RWPE1 (cell line): Measurements from ENCODE around the gene CCDC81.
A peak's percentile ranks its signal among the peaks of the same experiment; 100 is the strongest.

Experiments
- CTCF ChIA-PET: fragments of 350-600 bp; sonication (Branson Sonifier 250); formaldehyde crosslinking; extraction: SDS; loops from one replicate; lab custom pipeline; 2021; lab: Yijun Ruan, JAX
- POLR2A ChIA-PET: fragments of 400-600 bp; formaldehyde crosslinking; extraction: SDS; loops from one replicate; lab custom pipeline; 2020; ENCODE audit warnings: antibody characterized with exemption; ENCODE audit not compliant: low non-redundant PET; lab: Yijun Ruan, JAX
- DNase-seq: peaks from one replicate; pipeline ENCODE4 v3.0.0; 2012; ENCODE audit warnings: low spot score
- H3K27ac ChIP-seq: fragments of 450-650 bp; 2 replicates; pipeline ENCODE4 v1.5.1; 2017
- CTCF ChIP-seq: fragments of 450-650 bp; conservative IDR thresholded peaks from 2 replicates; pipeline ENCODE4 v1.5.1; 2017; ENCODE audit warnings: low read depth, mild to moderate bottlenecking

The CCDC81 gene

GRCh38 chr11:86446924-86447285, 72.2 kb downstream of the CCDC81 start:
- H3K27ac ChIP-seq = no peak overlapping the region
- POLR2A ChIA-PET = no interaction called here
- no peak for DNase-seq
- CTCF ChIA-PET = no interaction called here
- no peak for TF ChIP-seq CTCF

GRCh38 chr11:86447763-86448480, 73.2 kb downstream of the CCDC81 start:
- ChIA-PET CTCF (interaction anchor here (0.6 to 1.1 kb wide), 3 partner anchors 87 to 420 kb away, joined by 3 to 5 read pairs (median 3); no protein-coding TSS in a partner anchor), POLR2A (no interaction called here)
- DNase-seq = no peak
- no peak for TF ChIP-seq CTCF
- H3K27ac ChIP-seq = no peak overlapping the region

GRCh38 chr11:86449993-86450629, 75.4 kb downstream of the CCDC81 start:
- TF ChIP-seq CTCF = no peak
- no peak overlapping the region for H3K27ac ChIP-seq
- DNase-seq = no peak
- POLR2A ChIA-PET = no interaction called here
- CTCF ChIA-PET = interaction anchor here (0.6 kb wide), 1 partner anchor 18 kb away, joined by 3 read pairs; no protein-coding TSS in a partner anchor

- ChIA-PET POLR2A (no interaction called here), CTCF (interaction anchor here (0.6 kb wide), 1 partner anchor 14 kb away, joined by 3 read pairs; no protein-coding TSS in a partner anchor)
- no peak for DNase-seq
- H3K27ac ChIP-seq = no peak overlapping the region
- TF ChIP-seq CTCF = no peak
Measured at GRCh38 chr11:86453290-86454030, 78.8 kb downstream of the CCDC81 start.

GRCh38 chr11:86456075-86456939, 81.6 kb downstream of the CCDC81 start:
- POLR2A ChIA-PET = no interaction called here
- H3K27ac ChIP-seq = no peak overlapping the region
- peak; percentile 91 for TF ChIP-seq CTCF
- DNase-seq = peak; percentile 71
- CTCF ChIA-PET = interaction anchor here (0.6 to 1.8 kb wide), 4 partner anchors 13 to 862 kb away, joined by 3 to 9 read pairs (median 4); no protein-coding TSS in a partner anchor
